ENCODE results near the gene RAB9A. TPM values are rescaled to one million over a fixed set of nuclear protein-coding genes. Genes with fewer than 3 reads are reported as not detected.
"Not testable (repeated sequence)": the region's sequence is repeated elsewhere in the genome, so short reads cannot be mapped to it uniquely, and the experiment has no call there.

RAB9A gene
- total RNA-seq, 2 experiments from 2014 or later, result 11.7 to 14.1 TPM

GRCh38 chrX:13666836-13667235 is 22.1 kb upstream of the RAB9A start:
- no TSS peak for BruUV-seq (replicated peaks)
- H3K27ac ChIP-seq (ENCODE audit: low read depth, low read length, poor library complexity, severe bottlenecking), result no peak overlapping the region
- TF ChIP-seq EZH2phosphoT487 (IDR thresholded peaks at IDR 0.05; ENCODE audit: borderline replicate concordance, low read depth, low read length) (no peak), CTCF (conservative IDR thresholded peaks at IDR 0.05; ENCODE audit: low read length) (no peak)
- no peaks in the 10 kb centered on the region for H3K9me2 ChIP-seq (ENCODE audit: insufficient read depth, low read length)
- ChIA-PET POLR2A (interaction anchor here (0.6 to 1.0 kb wide), 2 partner anchors 31 to 91 kb away, joined by 3 read pairs; no protein-coding TSS in a partner anchor), CTCF (ENCODE audit: unreplicated experiment) (no interaction called here)
- H3K36me3 ChIP-seq (ENCODE audit: insufficient read depth, low read length), result peaks cover 14% of the 10 kb centered on the region
- no peaks in the 10 kb centered on the region for H3K79me2 ChIP-seq (ENCODE audit: insufficient read depth, low read depth, low read length)
- no peaks in the 10 kb centered on the region for H3K9me3 ChIP-seq (ENCODE audit: low read length)
- H4K20me1 ChIP-seq (ENCODE audit: insufficient read depth, low read length), result no peaks in the 10 kb centered on the region
- peaks cover 6% of the 10 kb centered on the region for H3K4me1 ChIP-seq (ENCODE audit: insufficient read depth, low read length, poor library complexity, severe bottlenecking)
- no peak overlapping the region; the same call in 1 of the 2 replicates for H3K4me2 ChIP-seq (ENCODE audit: low read length)
- no peak overlapping the region for H3K4me3 ChIP-seq (ENCODE audit: low read depth, low read length, poor library complexity, severe bottlenecking)
- DNase-seq (ENCODE audit: low spot score), result no peak
- H2AFZ ChIP-seq (ENCODE audit: low read length), result no peak overlapping the region
- intact Hi-C loops (cut with micrococcal nuclease; ENCODE audit: unreplicated experiment), result no loop called here

DNA sequence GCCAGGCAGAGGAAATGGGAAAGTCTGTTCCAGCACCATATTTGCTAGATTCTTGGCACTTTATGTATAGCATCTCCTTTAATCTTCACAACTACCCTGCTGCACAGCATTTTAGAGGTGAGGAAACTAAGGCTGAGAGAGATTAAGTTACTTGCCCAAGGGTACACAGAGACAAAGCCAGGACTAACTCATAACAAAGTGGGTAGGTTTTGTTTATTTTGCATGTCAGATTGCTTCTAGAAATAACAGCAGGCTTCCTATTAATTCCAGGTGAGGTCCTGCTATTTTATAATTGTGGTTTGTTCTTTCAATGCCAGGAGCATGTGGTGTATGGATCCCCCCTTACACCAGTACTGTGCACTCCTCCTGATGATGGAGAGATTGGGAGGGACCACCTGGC is 21.0 kb upstream of the RAB9A start:
- H3K4me2 ChIP-seq (ENCODE audit: low read length), result no peak overlapping the region
- H3K9me3 ChIP-seq (ENCODE audit: low read length), result no peaks in the 10 kb centered on the region
- ChIA-PET POLR2A (interaction anchor here (0.7 kb wide), 1 partner anchor 15 kb away, joined by 3 read pairs; no protein-coding TSS in a partner anchor), CTCF (ENCODE audit: unreplicated experiment) (no interaction called here)
- no peak overlapping the region for H3K4me3 ChIP-seq (ENCODE audit: low read depth, low read length, poor library complexity, severe bottlenecking)
- H2AFZ ChIP-seq (ENCODE audit: low read length), result no peak overlapping the region
- DNase-seq (ENCODE audit: low spot score), result no peak
- intact Hi-C loops (cut with micrococcal nuclease; ENCODE audit: unreplicated experiment), result no loop called here
- H3K9me2 ChIP-seq (ENCODE audit: insufficient read depth, low read length), result no peaks in the 10 kb centered on the region
- peaks cover 6% of the 10 kb centered on the region for H3K4me1 ChIP-seq (ENCODE audit: insufficient read depth, low read length, poor library complexity, severe bottlenecking)
- H4K20me1 ChIP-seq (ENCODE audit: insufficient read depth, low read length), result no peaks in the 10 kb centered on the region
- peaks cover 9% of the 10 kb centered on the region for H3K36me3 ChIP-seq (ENCODE audit: insufficient read depth, low read length)
- H3K27ac ChIP-seq (ENCODE audit: low read depth, low read length, poor library complexity, severe bottlenecking), result no peak overlapping the region
- no peaks in the 10 kb centered on the region for H3K79me2 ChIP-seq (ENCODE audit: insufficient read depth, low read depth, low read length)
- BruUV-seq (replicated peaks), result no TSS peak
- TF ChIP-seq CTCF (conservative IDR thresholded peaks at IDR 0.05; ENCODE audit: low read length) (no peak), EZH2phosphoT487 (IDR thresholded peaks at IDR 0.05; ENCODE audit: borderline replicate concordance, low read depth, low read length) (no peak)

GRCh38 chrX:13669246-13669737 is 19.6 kb upstream of the RAB9A start:
- intact Hi-C loops (cut with micrococcal nuclease; ENCODE audit: unreplicated experiment), result no loop called here
- peaks cover 6% of the 10 kb centered on the region for H3K4me1 ChIP-seq (ENCODE audit: insufficient read depth, low read length, poor library complexity, severe bottlenecking)
- H3K27ac ChIP-seq (ENCODE audit: low read depth, low read length, poor library complexity, severe bottlenecking), result no peak overlapping the region
- ChIA-PET POLR2A (no interaction called here), CTCF (ENCODE audit: unreplicated experiment) (no interaction called here)
- no peak overlapping the region for H2AFZ ChIP-seq (ENCODE audit: low read length)
- no peak for DNase-seq (ENCODE audit: low spot score)
- H3K79me2 ChIP-seq (ENCODE audit: insufficient read depth, low read depth, low read length), result no peaks in the 10 kb centered on the region
- H3K36me3 ChIP-seq (ENCODE audit: insufficient read depth, low read length), result peaks cover 5% of the 10 kb centered on the region
- BruUV-seq (replicated peaks), result no TSS peak
- no peak for TF ChIP-seq EZH2phosphoT487 (IDR thresholded peaks at IDR 0.05; ENCODE audit: borderline replicate concordance, low read depth, low read length)
- no peak for TF ChIP-seq CTCF (conservative IDR thresholded peaks at IDR 0.05; ENCODE audit: low read length)
- H3K9me2 ChIP-seq (ENCODE audit: insufficient read depth, low read length), result no peaks in the 10 kb centered on the region
- no peak overlapping the region for H3K4me2 ChIP-seq (ENCODE audit: low read length)
- H3K4me3 ChIP-seq (ENCODE audit: low read depth, low read length, poor library complexity, severe bottlenecking), result no peak overlapping the region
- H3K9me3 ChIP-seq (ENCODE audit: low read length), result no peaks in the 10 kb centered on the region
- H4K20me1 ChIP-seq (ENCODE audit: insufficient read depth, low read length), result no peaks in the 10 kb centered on the region

DNA sequence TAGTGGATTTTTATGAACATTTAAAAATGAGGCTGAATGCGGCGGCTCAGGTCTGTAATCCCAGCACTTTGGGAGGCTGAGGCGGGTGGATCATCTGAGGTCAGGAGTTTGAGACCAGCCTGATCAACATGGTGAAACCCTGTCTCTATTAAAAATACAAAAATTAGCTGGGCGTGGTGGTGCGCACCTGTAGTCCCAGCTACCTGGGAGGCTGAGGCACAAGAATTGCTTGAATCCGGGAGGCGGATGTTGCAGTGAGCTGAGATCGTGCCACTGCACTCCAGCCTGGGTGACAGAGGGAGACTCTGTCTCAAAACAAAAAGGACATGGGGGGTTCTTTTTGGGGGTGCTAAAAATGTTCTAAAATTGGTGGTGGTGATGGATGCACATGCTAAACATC is 19.2 kb upstream of the RAB9A start:
- H3K36me3 ChIP-seq (ENCODE audit: insufficient read depth, low read length); H3K4me2 ChIP-seq (ENCODE audit: low read length); H2AFZ ChIP-seq (ENCODE audit: low read length); CTCF ChIA-PET (ENCODE audit: unreplicated experiment); intact Hi-C loops (cut with micrococcal nuclease; ENCODE audit: unreplicated experiment); BruUV-seq (replicated peaks); H3K9me3 ChIP-seq (ENCODE audit: low read length); POLR2A ChIA-PET; H4K20me1 ChIP-seq (ENCODE audit: insufficient read depth, low read length); H3K79me2 ChIP-seq (ENCODE audit: insufficient read depth, low read depth, low read length); H3K4me3 ChIP-seq (ENCODE audit: low read depth, low read length, poor library complexity, severe bottlenecking); H3K4me1 ChIP-seq (ENCODE audit: insufficient read depth, low read length, poor library complexity, severe bottlenecking); H3K27ac ChIP-seq (ENCODE audit: low read depth, low read length, poor library complexity, severe bottlenecking); DNase-seq (ENCODE audit: low spot score); H3K9me2 ChIP-seq (ENCODE audit: insufficient read depth, low read length): not testable (repeated sequence)

Data from OCI-LY7 (cell line).